Panc1 (cell line): Measurements from ENCODE around the gene GPR158. TPM values are rescaled to one million over a fixed set of nuclear protein-coding genes. Genes with fewer than 3 reads are reported as not detected.

Experiments
- ATAC-seq: fragments of 200-7000 bp; cut with Tn5 transposase; 2 replicates; pipeline ENCODE4 v1.9.1; 2020; ENCODE audit warnings: mild to moderate bottlenecking, moderate library complexity
- BruUV-seq: library from RNA; stranded (reverse); fragments of 400-500 nt; replicated peaks from 2 replicates; lab custom pipeline; 2021; lab: Mats Ljungman, UMichigan
- CTCF ChIA-PET: fragments of 300-600 bp; sonication (Branson Sonifier 250); formaldehyde crosslinking; loops from one replicate; lab custom pipeline; 2022; ENCODE audit warnings: antibody characterized with exemption; lab: Charles Lee
- POLR2A ChIA-PET: fragments of 300-600 bp; sonication (Branson Sonifier 250); formaldehyde crosslinking; loops from one replicate; lab custom pipeline; 2022; ENCODE audit warnings: antibody characterized with exemption; lab: Charles Lee
- DNase-seq: peaks from one replicate; pipeline ENCODE4 v3.0.0-alpha.2; 2010; ENCODE audit warnings: low read depth, low spot score
- H3K27ac ChIP-seq: 2 replicates; pipeline ENCODE4 v1.5.1; 2011; ENCODE audit warnings: mild to moderate bottlenecking, low read length, inconsistent platforms
- H3K27me3 ChIP-seq: fragments of 200-500 bp; sonication (Bioruptor generic); 2 replicates; pipeline ENCODE4 v1.6.0; 2014; ENCODE audit warnings: low read length, inconsistent platforms; ENCODE audit not compliant: control insufficient read depth, insufficient read depth
- H3K36me3 ChIP-seq: fragments of 200-500 bp; sonication (Bioruptor generic); 2 replicates; pipeline ENCODE4 v1.5.1; 2014; ENCODE audit warnings: inconsistent platforms, mild to moderate bottlenecking, low read length, moderate library complexity; ENCODE audit not compliant: control insufficient read depth, insufficient read depth
- H3K4me1 ChIP-seq: 2 replicates; pipeline ENCODE4 v1.5.1; 2011; ENCODE audit warnings: inconsistent platforms, mild to moderate bottlenecking, low read length, moderate library complexity; ENCODE audit not compliant: control insufficient read depth, insufficient read depth
- H3K4me3 ChIP-seq, 2 experiments: 2 replicates each; pipeline ENCODE4 v1.5.1; 2011 to 2012; ENCODE audit warnings: low read depth in 2 of 2, low read length in 2 of 2, mild to moderate bottlenecking in 2 of 2, inconsistent platforms in 1 of 2, moderate library complexity in 1 of 2
- H3K9me3 ChIP-seq: fragments of 200-500 bp; sonication (Bioruptor generic); 2 replicates; pipeline ENCODE4 v1.5.1; 2014; ENCODE audit warnings: low read depth, mild to moderate bottlenecking, inconsistent platforms, low read length, moderate library complexity; ENCODE audit not compliant: control insufficient read depth, insufficient read depth
- CTCF ChIP-seq: fragments of 450-650 bp; IDR thresholded peaks from 2 replicates; pipeline ENCODE4 v1.5.1; 2017; ENCODE audit warnings: mild to moderate bottlenecking
- POLR2AphosphoS5 ChIP-seq: IDR thresholded peaks from 2 replicates; pipeline ENCODE4 v1.6.1; 2012; ENCODE audit warnings: mild to moderate bottlenecking, low read depth, low read length, moderate library complexity
- REST ChIP-seq, 2 experiments: IDR thresholded peaks; 2 replicates each; pipeline ENCODE4 v1.6.1; 2011 to 2012; ENCODE audit warnings: low read depth in 2 of 2, control low read depth in 1 of 2, low read length in 1 of 2, mild to moderate bottlenecking in 1 of 2, moderate library complexity in 1 of 2; ENCODE audit not compliant: insufficient read depth in 1 of 2
- SIN3A ChIP-seq: IDR thresholded peaks from 2 replicates; pipeline ENCODE4 v1.6.1; 2012; ENCODE audit warnings: low read depth, mild to moderate bottlenecking, low read length, moderate library complexity, borderline replicate concordance; ENCODE audit not compliant: insufficient read depth
- TCF7L2 ChIP-seq: IDR thresholded peaks from 2 replicates; pipeline ENCODE4 v1.6.1; 2011; ENCODE audit warnings: mild to moderate bottlenecking, low read depth, low read length, inconsistent platforms
- in situ Hi-C: cut with HindIII; loops from 2 replicates; pipeline ENCODE4 v1.10.0; 2016; ENCODE audit warnings: low sequenced_read_pairs, low pct_unique_long_range_greater_than_20kb
- intact Hi-C: fragments of 100-400 bp; cut with micrococcal nuclease; formaldehyde crosslinking; loops from one replicate; pipeline ENCODE4 v1.10.0; 2022; ENCODE audit not compliant: unreplicated experiment
- total RNA-seq: library from RNA; stranded (reverse); gene quantifications from one replicate; pipeline ENCODE4 v1.2.1, GENCODE V29; 2021; ENCODE audit not compliant: unreplicated experiment

Gene GPR158
- total RNA-seq, 1 experiment from 2014 or later: 0.64 TPM

- no peaks in the 10 kb centered on the region for H3K9me3 ChIP-seq
- H3K4me1 ChIP-seq: no peaks in the 10 kb centered on the region
- DNase-seq: no peak
- POLR2A ChIA-PET: no interaction called here
- H3K4me3 ChIP-seq: no peak overlapping the region
- H3K27ac ChIP-seq: no peak overlapping the region
- no peaks in the 10 kb centered on the region for H3K36me3 ChIP-seq
- no peak for ATAC-seq
- BruUV-seq: no TSS peak
- in situ Hi-C loops (no loop called here), intact Hi-C loops (no loop called here)
- TF ChIP-seq POLR2AphosphoS5: no peak
- TF ChIP-seq SIN3A: no peak
- no peak for TF ChIP-seq CTCF
- no peak for TF ChIP-seq REST (IDR thresholded peaks at IDR 0.05; ENCODE audit: insufficient read depth in 1 of 2, low read depth in 2 of 2, low read length in 1 of 2)
- no peak for TF ChIP-seq TCF7L2
- H3K27me3 ChIP-seq: no peaks in the 10 kb centered on the region
- CTCF ChIA-PET: no interaction called here
Observed at GRCh38 chr10:25210265-25210664, 35.5 kb downstream of the GPR158 start.

- ATAC-seq: no peak
- no TSS peak for BruUV-seq
- intact Hi-C loops (no loop called here), in situ Hi-C loops (no loop called here)
- no peak for DNase-seq
- Histone ChIP-seq H3K4me3 (no peak overlapping the region), H3K9me3 (no peaks in the 10 kb centered on the region), H3K36me3 (no peaks in the 10 kb centered on the region), H3K4me1 (no peaks in the 10 kb centered on the region), H3K27ac (no peak overlapping the region), H3K27me3 (no peaks in the 10 kb centered on the region)
- ChIA-PET CTCF (no interaction called here), POLR2A (no interaction called here)
- no peak for TF ChIP-seq POLR2AphosphoS5
- no peak for TF ChIP-seq REST (IDR thresholded peaks at IDR 0.05; ENCODE audit: insufficient read depth in 1 of 2, low read depth in 2 of 2, low read length in 1 of 2)
Observed at GRCh38 chr10:25220156-25220555, 45.4 kb downstream of the GPR158 start.
